ENCODE measurements around the gene CDH13.

- TF ChIP-seq CTCF (IDR thresholded peaks at IDR 0.05) (no peak), EP300 (IDR thresholded peaks at IDR 0.05) (no peak), POLR2A (IDR thresholded peaks at IDR 0.05) (no peak)
Observed at GRCh38 chr16:83238949-83239691, 612.4 kb downstream of the CDH13 start.
